T-cell (primary cell): Measurements from ENCODE around the gene TSKU. TPM values are rescaled to one million over a fixed set of nuclear protein-coding genes. Genes with fewer than 3 reads are reported as not detected.

Experiments
- ATAC-seq, 4 experiments: fragments of 200-7000 bp in 3 of 4; fragments of 150-1000 bp in 1 of 4; cut with Tn5 transposase; replicated peaks in 1 of 4; 1 replicate in 3 of 4; 2 replicates in 1 of 4; pipeline ENCODE4 v1.10.0; 2021; ENCODE audit warnings: moderate library complexity in 3 of 4, mild to moderate bottlenecking in 2 of 4, moderate number of reproducible peaks in 1 of 4
- CTCF ChIA-PET, 2 donors: fragments of 300-600 bp; sonication (Branson Sonifier 250); formaldehyde crosslinking; loops; one replicate each; lab custom pipeline; 2022; ENCODE audit warnings: antibody characterized with exemption in 2 of 2; lab: Charles Lee
- POLR2A ChIA-PET, 2 donors: fragments of 300-600 bp; sonication (Branson Sonifier 250); formaldehyde crosslinking; loops; one replicate each; lab custom pipeline; 2022; ENCODE audit warnings: antibody characterized with exemption in 2 of 2; lab: Charles Lee
- DNase-seq, 35 experiments: peaks; one replicate each; pipeline versions ENCODE4 v3.0.0 to v3.0.0-alpha.2; 2013 to 2023
- H3K27ac ChIP-seq: one replicate; pipeline ENCODE4 v1.5.1; 2013; ENCODE audit warnings: low read length
- H3K27me3 ChIP-seq, 2 experiments: replicated peaks in 1 of 2; 1 replicate in 1 of 2; 2 replicates in 1 of 2; pipeline versions ENCODE4 v1.6.1 to v1.7.0; 2013; ENCODE audit warnings: low read length in 1 of 2, mixed read lengths in 1 of 2; ENCODE audit not compliant: control insufficient read depth in 2 of 2, insufficient read depth in 2 of 2; ENCODE audit errors: extremely low read depth in 1 of 2
- H3K36me3 ChIP-seq, 2 donors: 1 replicate in 1 of 2; 2 replicates in 1 of 2; pipeline versions ENCODE4 v1.6.1 to v1.7.0; 2013; ENCODE audit warnings: low read length in 1 of 2; ENCODE audit not compliant: control insufficient read depth in 2 of 2, insufficient read depth in 1 of 2; ENCODE audit errors: extremely low read depth in 1 of 2
- H3K4me1 ChIP-seq, 2 experiments: 1 replicate in 1 of 2; 2 replicates in 1 of 2; pipeline versions ENCODE4 v1.6.1 to v1.7.0; 2013; ENCODE audit warnings: low read length in 2 of 2, mixed read lengths in 1 of 2; ENCODE audit not compliant: insufficient read depth in 2 of 2, control insufficient read depth in 1 of 2; ENCODE audit errors: extremely low read depth in 1 of 2
- H3K4me3 ChIP-seq, 2 donors: 1 replicate in 1 of 2; 2 replicates in 1 of 2; pipeline versions ENCODE4 v1.5.1 to v1.7.0; 2013; ENCODE audit warnings: mild to moderate bottlenecking in 2 of 2, low read length in 1 of 2, moderate library complexity in 1 of 2; ENCODE audit not compliant: control insufficient read depth in 1 of 2; ENCODE audit errors: extremely low read depth in 1 of 2
- H3K9me3 ChIP-seq: 2 replicates; pipeline ENCODE4 v1.7.0; 2013
- H3K27ac Mint-ChIP-seq, 2 donors: one replicate each; pipeline ENCODE4 v1.8.0; 2020 to 2021; ENCODE audit warnings: mild to moderate bottlenecking in 2 of 2, mixed read lengths in 2 of 2
- H3K27me3 Mint-ChIP-seq, 2 donors: one replicate each; pipeline ENCODE4 v1.8.0; 2021 to 2022; ENCODE audit warnings: mixed read lengths in 2 of 2
- H3K36me3 Mint-ChIP-seq: one replicate; pipeline ENCODE4 v1.8.0; 2021; ENCODE audit warnings: mixed read lengths
- H3K4me1 Mint-ChIP-seq, 3 donors: one replicate each; pipeline ENCODE4 v1.8.0; 2020 to 2022; ENCODE audit warnings: mixed read lengths in 3 of 3, mild to moderate bottlenecking in 1 of 3
- H3K4me3 Mint-ChIP-seq, 3 donors: one replicate each; pipeline ENCODE4 v1.8.0; 2020 to 2022; ENCODE audit warnings: mild to moderate bottlenecking in 3 of 3, mixed read lengths in 3 of 3, moderate library complexity in 3 of 3
- H3K9me3 Mint-ChIP-seq, 3 donors: one replicate each; pipeline ENCODE4 v1.8.0; 2020 to 2022; ENCODE audit warnings: mixed read lengths in 3 of 3
- WGBS: methylation state at CpG from one replicate; pipeline ENCODE4 v1.1.5; 2013; ENCODE audit warnings: missing lambda C conversion rate; ENCODE audit not compliant: insufficient coverage; 5-methylcytosine and 5-hydroxymethylcytosine counted together
- total RNA-seq, 35 experiments: library from RNA in 6 of 35; stranded (reverse) in 6 of 35; fragments of 120-200 nt in 1 of 35; gene quantifications; one replicate each; pipeline versions ENCODE4 v1.2.1 to v1.2.4 and lab custom pipeline; 2013 to 2026

TSKU gene
- total RNA-seq, 5 donors from 2014 or later (not counting 1 experiment from before 2014, with no cell fraction given), result 0.23 to 0.47 (median 0.32) TPM; not detected in 2

DNA sequence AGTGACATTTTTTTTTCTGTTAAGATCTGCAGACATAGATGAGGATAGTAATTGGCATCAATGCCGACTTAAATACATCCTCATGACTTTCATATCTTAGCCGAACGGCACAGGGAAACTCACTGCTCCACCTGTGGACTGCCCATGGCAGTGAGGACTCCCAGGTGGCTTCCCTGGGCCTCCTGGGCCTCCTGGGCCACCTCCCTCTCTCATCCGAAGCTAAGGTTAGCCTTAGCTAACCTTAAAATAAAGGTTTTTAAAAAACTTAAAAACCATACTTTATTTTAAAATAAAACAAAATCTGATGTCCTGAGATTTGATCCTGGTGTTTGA, 38.1 kb upstream of the TSKU start:
- no peak overlapping the region for H3K27ac Mint-ChIP-seq
- H3K36me3 Mint-ChIP-seq, result no peaks in the 10 kb centered on the region
- H3K27ac ChIP-seq, result no peak overlapping the region
- H3K4me1 Mint-ChIP-seq, result no peaks in the 10 kb centered on the region
- 73% methylated on average over 3 of the region's 4 CpGs for WGBS
- ATAC-seq (no peak), DNase-seq (no peak)
- no peaks in the 10 kb centered on the region for H3K4me1 ChIP-seq
- peaks cover 0 to 12% of the 10 kb centered on the region in 2 experiments for H3K27me3 ChIP-seq
- H3K4me3 Mint-ChIP-seq, result no peak overlapping the region
- POLR2A ChIA-PET, result no interaction called here
- no peak overlapping the region for H3K4me3 ChIP-seq
- no peaks in the 10 kb centered on the region for H3K9me3 ChIP-seq
- H3K9me3 Mint-ChIP-seq, result no peaks in the 10 kb centered on the region
- H3K36me3 ChIP-seq, result no peaks in the 10 kb centered on the region
- H3K27me3 Mint-ChIP-seq, result peaks cover under 1 to 6% of the 10 kb centered on the region in 2 donors
- CTCF ChIA-PET, result no interaction called here

DNA sequence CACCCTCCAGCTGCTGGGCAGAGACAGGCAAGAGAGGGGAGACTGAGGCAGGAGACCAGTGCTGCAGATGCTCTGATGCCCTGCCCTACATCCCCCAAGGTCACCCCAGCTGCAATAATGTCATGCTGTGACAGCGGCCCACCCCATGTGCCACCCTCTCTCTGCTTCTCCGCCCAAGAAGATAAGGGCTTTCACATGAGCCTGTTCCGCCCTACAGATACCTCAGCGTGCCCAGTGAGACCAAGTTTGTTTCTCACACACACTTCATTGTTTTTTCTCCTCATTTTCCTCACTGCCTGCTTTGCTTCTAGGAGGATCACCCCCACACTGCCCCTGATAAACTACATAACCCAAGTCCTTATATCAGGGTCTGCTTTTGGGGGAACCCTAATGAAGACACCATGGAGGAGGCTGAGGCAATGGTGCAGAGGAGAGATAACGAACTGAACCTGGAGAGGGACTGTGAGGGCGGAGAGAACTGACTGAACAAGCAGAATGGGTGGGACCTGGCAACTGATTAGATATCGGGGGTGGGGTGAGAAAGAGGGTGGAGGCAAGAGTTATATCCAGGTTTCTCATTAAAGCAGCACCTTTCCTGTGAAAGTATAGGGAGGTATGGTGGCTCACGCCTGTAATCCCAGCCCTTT, 37.5 kb upstream of the TSKU start:
- no peak for ATAC-seq
- Mint-ChIP-seq H3K27ac (no peak overlapping the region), H3K9me3 (no peaks in the 10 kb centered on the region), H3K4me1 (no peaks in the 10 kb centered on the region), H3K36me3 (no peaks in the 10 kb centered on the region), H3K27me3 (peaks cover 0 to 9% of the 10 kb centered on the region in 2 donors), H3K4me3 (no peak overlapping the region)
- no peaks in the 10 kb centered on the region for H3K4me1 ChIP-seq
- H3K27ac ChIP-seq, result no peak overlapping the region
- CTCF ChIA-PET, result no interaction called here
- H3K36me3 ChIP-seq, result no peaks in the 10 kb centered on the region
- POLR2A ChIA-PET, result no interaction called here
- no peak overlapping the region for H3K4me3 ChIP-seq
- 84% methylated on average over 8 of the region's 8 CpGs for WGBS
- DNase-seq, result no peak
- peaks cover 0 to 12% of the 10 kb centered on the region in 2 experiments for H3K27me3 ChIP-seq
- H3K9me3 ChIP-seq, result no peaks in the 10 kb centered on the region

DNA sequence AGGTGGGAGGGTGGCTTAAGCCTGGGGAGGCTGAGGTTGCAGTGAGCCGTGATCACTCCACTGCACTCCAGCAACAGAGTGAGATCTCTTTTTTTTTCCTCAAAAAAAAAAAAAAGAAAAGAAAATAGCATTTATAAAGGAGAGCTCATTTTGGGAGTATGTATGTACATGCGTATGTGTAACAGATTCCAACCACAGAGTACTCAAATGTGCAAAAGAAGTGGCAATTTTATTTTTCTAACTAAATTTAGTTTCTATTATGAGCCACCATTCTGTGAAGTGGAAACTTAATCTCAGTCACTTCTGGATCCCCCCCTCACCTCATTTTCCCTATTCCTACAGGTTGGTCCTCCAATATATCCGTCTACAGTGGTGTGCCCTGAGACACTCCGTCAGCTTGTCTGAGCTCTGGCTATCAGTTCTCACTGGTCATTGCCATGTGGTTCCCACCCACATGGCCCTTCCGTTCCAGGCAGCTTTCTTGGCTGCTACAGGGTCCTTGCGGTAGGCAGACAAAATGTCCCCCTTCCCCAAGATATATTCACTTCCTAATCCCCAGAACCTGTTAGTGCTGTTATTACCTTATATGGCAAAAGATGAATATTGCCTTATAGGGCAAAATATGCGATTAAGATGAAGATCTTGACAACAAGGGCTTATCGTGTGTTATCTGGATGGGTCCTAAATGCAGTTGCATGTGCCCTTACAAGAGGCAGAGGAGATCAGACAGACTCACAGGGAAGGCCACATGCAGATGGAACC, 35.8 kb upstream of the TSKU start:
- no peak overlapping the region for H3K27ac Mint-ChIP-seq
- CTCF ChIA-PET, result no interaction called here
- H3K27ac ChIP-seq, result no peak overlapping the region
- H3K4me3 ChIP-seq, result no peak overlapping the region
- H3K4me1 Mint-ChIP-seq, result no peaks in the 10 kb centered on the region
- H3K9me3 ChIP-seq, result no peaks in the 10 kb centered on the region
- POLR2A ChIA-PET, result no interaction called here
- peaks cover 0 to 9% of the 10 kb centered on the region in 2 donors for H3K27me3 Mint-ChIP-seq
- ATAC-seq (no peak), DNase-seq (no peak)
- no peaks in the 10 kb centered on the region for H3K9me3 Mint-ChIP-seq
- H3K27me3 ChIP-seq, result peaks cover 0 to 14% of the 10 kb centered on the region in 2 experiments
- H3K36me3 Mint-ChIP-seq, result no peaks in the 10 kb centered on the region
- WGBS, result 86% methylated on average over 4 of the region's 8 CpGs
- H3K4me1 ChIP-seq, result no peaks in the 10 kb centered on the region
- no peaks in the 10 kb centered on the region for H3K36me3 ChIP-seq
- no peak overlapping the region for H3K4me3 Mint-ChIP-seq

DNA sequence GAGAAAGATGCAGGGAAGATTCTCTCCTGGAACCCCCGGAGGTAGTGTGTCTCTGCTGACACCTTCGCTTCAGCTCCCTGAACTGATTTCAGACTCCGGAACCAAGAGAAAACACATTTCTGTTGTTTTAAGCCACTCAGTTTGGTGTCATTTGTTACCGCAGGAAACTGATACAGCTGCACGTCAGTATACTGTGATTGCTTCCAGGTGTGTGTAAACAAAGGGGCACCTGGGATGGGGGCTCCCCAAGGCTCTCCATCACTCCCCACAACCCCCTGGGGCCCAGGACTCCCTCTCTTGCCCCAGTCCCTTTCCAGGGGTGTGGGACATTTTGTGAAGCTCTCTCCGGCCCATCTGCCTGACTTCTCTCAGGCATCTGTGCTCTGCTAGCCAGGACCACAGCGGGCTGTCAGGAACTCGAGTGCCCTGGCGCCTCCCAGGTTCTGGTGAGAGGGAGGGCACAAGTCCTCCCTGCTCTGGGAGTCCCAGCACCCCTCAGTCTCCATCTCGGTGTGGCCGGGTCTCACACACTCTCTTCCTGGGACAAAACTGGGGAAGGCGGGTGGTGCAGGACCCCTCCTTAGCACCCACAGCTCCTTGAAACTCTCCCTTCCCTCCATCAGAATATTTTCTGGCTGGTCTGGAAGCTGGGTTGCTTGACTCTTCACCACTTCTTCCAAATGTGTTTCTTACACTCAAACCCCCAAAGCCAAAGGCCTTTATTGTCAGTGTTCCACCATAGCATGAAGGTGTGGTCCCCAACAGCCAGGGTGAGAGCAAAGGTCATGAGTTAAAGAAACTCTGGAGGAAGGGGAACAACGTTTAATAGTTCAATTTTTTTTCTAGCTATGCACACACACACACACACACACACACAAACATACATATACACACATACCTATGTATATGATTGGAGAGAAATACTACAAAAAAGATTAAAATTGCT, 35.0 kb upstream of the TSKU start:
- no peaks in the 10 kb centered on the region for H3K9me3 Mint-ChIP-seq
- peaks cover 5 to 9% of the 10 kb centered on the region in 2 donors for H3K27me3 Mint-ChIP-seq
- no peak overlapping the region for H3K4me3 ChIP-seq
- H3K27ac ChIP-seq, result no peak overlapping the region
- no peak overlapping the region for H3K27ac Mint-ChIP-seq
- H3K27me3 ChIP-seq, result peaks cover 0 to 16% of the 10 kb centered on the region in 2 experiments
- no peak for DNase-seq
- H3K36me3 ChIP-seq, result no peaks in the 10 kb centered on the region
- 84% methylated on average over 10 of the region's 13 CpGs for WGBS
- ATAC-seq, result no peak
- H3K4me3 Mint-ChIP-seq, result no peak overlapping the region
- H3K9me3 ChIP-seq, result no peaks in the 10 kb centered on the region
- H3K36me3 Mint-ChIP-seq, result no peaks in the 10 kb centered on the region
- no peaks in the 10 kb centered on the region for H3K4me1 Mint-ChIP-seq
- ChIA-PET CTCF (no interaction called here), POLR2A (no interaction called here)
- no peaks in the 10 kb centered on the region for H3K4me1 ChIP-seq

DNA sequence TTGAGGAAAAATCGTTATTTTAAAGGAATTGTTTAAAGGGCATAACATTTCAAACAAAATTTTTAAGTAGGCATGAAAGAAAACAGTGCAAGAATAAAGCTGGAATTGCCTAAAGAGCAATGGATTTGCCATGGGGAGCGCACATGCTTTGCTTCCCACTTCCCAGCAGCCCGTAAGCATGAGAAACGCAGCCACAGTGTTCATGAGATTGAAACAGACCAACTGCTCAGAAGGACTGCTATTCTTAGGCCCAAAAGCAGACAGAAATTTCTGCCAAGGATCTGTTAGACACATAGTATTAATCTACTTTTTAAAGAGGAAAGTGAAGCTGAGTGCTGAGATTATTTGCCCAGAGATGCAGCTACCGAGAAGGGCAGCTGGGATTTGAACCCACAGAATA, 34.2 kb upstream of the TSKU start:
- H3K4me1 Mint-ChIP-seq, result no peaks in the 10 kb centered on the region
- H3K4me3 Mint-ChIP-seq, result no peak overlapping the region
- no peaks in the 10 kb centered on the region for H3K9me3 Mint-ChIP-seq
- H3K27me3 Mint-ChIP-seq, result peaks cover 5 to 9% of the 10 kb centered on the region in 2 donors
- WGBS, result 86% methylated on average over 2 of the region's 5 CpGs
- ATAC-seq (no peak), DNase-seq (no peak)
- Histone ChIP-seq H3K36me3 (no peaks in the 10 kb centered on the region), H3K27ac (no peak overlapping the region), H3K27me3 (peaks cover 0 to 12% of the 10 kb centered on the region in 2 experiments), H3K9me3 (no peaks in the 10 kb centered on the region), H3K4me3 (no peak overlapping the region), H3K4me1 (no peaks in the 10 kb centered on the region)
- ChIA-PET CTCF (no interaction called here), POLR2A (no interaction called here)
- no peak overlapping the region for H3K27ac Mint-ChIP-seq
- no peaks in the 10 kb centered on the region for H3K36me3 Mint-ChIP-seq

DNA sequence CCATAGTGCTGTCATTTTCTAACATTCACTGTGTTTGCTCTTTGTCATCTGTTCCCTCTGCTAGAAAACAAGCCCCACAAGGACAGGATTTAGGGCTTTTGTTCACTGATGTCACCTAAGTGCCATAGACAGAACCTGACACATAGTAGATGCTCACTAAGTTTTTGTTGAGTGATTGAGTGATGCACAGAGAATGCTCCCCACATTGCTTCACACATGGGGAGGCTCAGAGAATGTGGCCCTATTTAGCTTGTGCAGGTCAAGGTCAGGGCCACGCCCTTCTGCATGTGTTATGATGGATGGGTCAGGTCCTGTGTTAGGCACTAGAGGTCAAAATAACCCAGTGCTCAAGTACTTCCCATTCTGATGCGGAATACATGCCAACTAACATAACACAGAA, 33.1 kb upstream of the TSKU start:
- Histone ChIP-seq H3K27ac (no peak overlapping the region), H3K9me3 (no peaks in the 10 kb centered on the region), H3K27me3 (peaks cover 0 to 9% of the 10 kb centered on the region in 2 experiments), H3K36me3 (no peaks in the 10 kb centered on the region), H3K4me1 (no peaks in the 10 kb centered on the region), H3K4me3 (no peak overlapping the region)
- DNase-seq (no peak), ATAC-seq (no peak)
- no peak overlapping the region for H3K4me3 Mint-ChIP-seq
- ChIA-PET CTCF (no interaction called here), POLR2A (no interaction called here)
- no peaks in the 10 kb centered on the region for H3K36me3 Mint-ChIP-seq
- WGBS, result no CpG with 5 or more reads among the region's 2 CpGs
- no peaks in the 10 kb centered on the region for H3K4me1 Mint-ChIP-seq
- no peaks in the 10 kb centered on the region for H3K9me3 Mint-ChIP-seq
- peaks cover 5 to 9% of the 10 kb centered on the region in 2 donors for H3K27me3 Mint-ChIP-seq
- no peak overlapping the region for H3K27ac Mint-ChIP-seq
